Natural killer cell (primary cell): Measurements from ENCODE around the gene CDR2. TPM values are rescaled to one million over a fixed set of nuclear protein-coding genes. Genes with fewer than 3 reads are reported as not detected.

Source experiments
- ATAC-seq, 3 donors: fragments of 150-1000 bp in 2 of 3; fragments of 200-7000 bp in 1 of 3; cut with Tn5 transposase; 1 replicate in 1 of 3; 2 replicates in 2 of 3; pipeline ENCODE4 v1.10.0; 2021; ENCODE audit warnings: mild to moderate bottlenecking in 2 of 3, moderate library complexity in 2 of 3
- DNase-seq, 2 donors: peaks; one replicate each; pipeline versions ENCODE4 v3.0.0 to v3.0.0-alpha.2; 2013 to 2021; ENCODE audit warnings: mixed read lengths in 1 of 2
- H3K27ac ChIP-seq: one replicate; pipeline ENCODE4 v1.5.1; 2013; ENCODE audit warnings: mild to moderate bottlenecking, low read length
- H3K27me3 ChIP-seq: one replicate; pipeline ENCODE4 v1.6.1; 2013; ENCODE audit warnings: low read length; ENCODE audit not compliant: control insufficient read depth, insufficient read depth
- H3K36me3 ChIP-seq: one replicate; pipeline ENCODE4 v1.6.1; 2013; ENCODE audit warnings: low read length; ENCODE audit not compliant: control insufficient read depth, insufficient read depth
- H3K4me1 ChIP-seq: one replicate; pipeline ENCODE4 v1.6.1; 2013; ENCODE audit warnings: low read length; ENCODE audit not compliant: control insufficient read depth, insufficient read depth
- H3K4me3 ChIP-seq: one replicate; pipeline ENCODE4 v1.5.1; 2013; ENCODE audit warnings: low read length
- H3K9me3 ChIP-seq: one replicate; pipeline ENCODE4 v1.6.1; 2013; ENCODE audit warnings: low read length; ENCODE audit not compliant: control insufficient read depth, insufficient read depth
- H3K27ac Mint-ChIP-seq, 2 donors: one replicate each; pipeline ENCODE4 v1.8.0; 2022; ENCODE audit warnings: mild to moderate bottlenecking in 2 of 2, mixed read lengths in 2 of 2, moderate library complexity in 1 of 2
- H3K27me3 Mint-ChIP-seq, 2 donors: one replicate each; pipeline ENCODE4 v1.8.0; 2022; ENCODE audit warnings: low read depth in 2 of 2, mixed read lengths in 2 of 2
- H3K36me3 Mint-ChIP-seq: one replicate; pipeline ENCODE4 v1.8.0; 2022; ENCODE audit warnings: mixed read lengths
- H3K4me1 Mint-ChIP-seq, 2 donors: one replicate each; pipeline ENCODE4 v1.8.0; 2022; ENCODE audit warnings: mixed read lengths in 2 of 2
- H3K4me3 Mint-ChIP-seq: one replicate; pipeline ENCODE4 v1.8.0; 2022; ENCODE audit warnings: mild to moderate bottlenecking, moderate library complexity, mixed read lengths
- H3K9me3 Mint-ChIP-seq, 2 donors: one replicate each; pipeline ENCODE4 v1.8.0; 2022; ENCODE audit warnings: mixed read lengths in 2 of 2
- WGBS: methylation state at CpG from one replicate; pipeline ENCODE4 v1.1.7; 2013; ENCODE audit warnings: missing lambda C conversion rate; ENCODE audit not compliant: insufficient coverage; 5-methylcytosine and 5-hydroxymethylcytosine counted together
- intact Hi-C: fragments of 100-400 bp; cut with micrococcal nuclease; formaldehyde crosslinking; loops from one replicate; pipeline ENCODE4 v1.14.2; 2022
- total RNA-seq, 4 donors: library from RNA; stranded (reverse); fragments of 120-200 nt in 1 of 4; gene quantifications; one replicate each; pipeline versions ENCODE4 v1.2.3 to v1.2.4, GENCODE V29; 2013 to 2022
- TF ChIP-seq, protein P1 (sequence below): fragments of 200-600 bp; IDR thresholded peaks from one replicate; pipeline ENCODE4 v1.8.0; 2022; ENCODE audit warnings: antibody characterized with exemption

The CDR2 gene
- total RNA-seq, 3 donors from 2014 or later (not counting 1 experiment from before 2014, with no cell fraction given): 11.2 to 24.3 (median 19.4) TPM

DNA sequence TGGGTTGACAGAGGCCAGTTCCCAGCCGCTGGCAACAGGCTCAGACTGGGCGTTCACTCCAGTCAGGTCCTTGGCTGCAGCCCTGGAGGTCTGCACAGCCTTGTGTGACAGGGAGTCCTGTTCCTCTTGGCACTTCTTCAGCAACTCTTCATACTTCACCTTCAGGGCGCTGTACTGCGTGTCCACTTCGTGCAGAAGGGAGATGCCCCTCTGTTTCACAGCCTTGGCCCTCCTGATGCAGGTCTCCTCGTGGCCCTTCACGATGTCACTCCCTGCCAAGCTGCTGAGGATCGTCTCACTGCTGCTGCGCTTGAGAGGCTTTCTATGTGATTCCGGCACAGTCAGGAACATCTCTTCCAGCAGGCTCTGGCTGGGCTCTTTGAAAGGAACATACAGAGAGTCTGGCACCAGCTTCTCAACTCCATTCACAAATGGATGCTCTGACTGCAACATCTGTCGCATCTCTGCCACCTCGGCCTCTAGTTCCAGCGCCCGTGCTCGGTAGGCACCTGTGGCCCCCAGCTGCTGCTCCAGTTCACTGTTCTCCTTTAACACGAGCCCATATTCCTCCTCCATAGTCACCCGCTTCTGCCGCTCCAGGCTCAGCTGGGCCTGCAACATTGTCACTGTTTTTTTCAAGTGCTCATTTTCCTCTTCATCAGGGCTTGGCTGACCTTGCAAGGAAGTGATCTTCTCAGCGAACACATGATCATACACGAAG is 27.2 kb downstream of the CDR2 start:
- Mint-ChIP-seq H3K4me3 (no peak overlapping the region), H3K36me3 (no peaks in the 10 kb centered on the region), H3K9me3 (no peaks in the 10 kb centered on the region), H3K4me1 (no peaks in the 10 kb centered on the region), H3K27me3 (no peaks in the 10 kb centered on the region), H3K27ac (no peak overlapping the region)
- no peak overlapping the region for H3K4me3 ChIP-seq
- TF ChIP-seq, protein P1, sequence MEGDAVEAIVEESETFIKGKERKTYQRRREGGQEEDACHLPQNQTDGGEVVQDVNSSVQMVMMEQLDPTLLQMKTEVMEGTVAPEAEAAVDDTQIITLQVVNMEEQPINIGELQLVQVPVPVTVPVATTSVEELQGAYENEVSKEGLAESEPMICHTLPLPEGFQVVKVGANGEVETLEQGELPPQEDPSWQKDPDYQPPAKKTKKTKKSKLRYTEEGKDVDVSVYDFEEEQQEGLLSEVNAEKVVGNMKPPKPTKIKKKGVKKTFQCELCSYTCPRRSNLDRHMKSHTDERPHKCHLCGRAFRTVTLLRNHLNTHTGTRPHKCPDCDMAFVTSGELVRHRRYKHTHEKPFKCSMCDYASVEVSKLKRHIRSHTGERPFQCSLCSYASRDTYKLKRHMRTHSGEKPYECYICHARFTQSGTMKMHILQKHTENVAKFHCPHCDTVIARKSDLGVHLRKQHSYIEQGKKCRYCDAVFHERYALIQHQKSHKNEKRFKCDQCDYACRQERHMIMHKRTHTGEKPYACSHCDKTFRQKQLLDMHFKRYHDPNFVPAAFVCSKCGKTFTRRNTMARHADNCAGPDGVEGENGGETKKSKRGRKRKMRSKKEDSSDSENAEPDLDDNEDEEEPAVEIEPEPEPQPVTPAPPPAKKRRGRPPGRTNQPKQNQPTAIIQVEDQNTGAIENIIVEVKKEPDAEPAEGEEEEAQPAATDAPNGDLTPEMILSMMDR: no peak
- DNase-seq (no peak), ATAC-seq (no peak)
- H3K27me3 ChIP-seq: no peaks in the 10 kb centered on the region
- no peaks in the 10 kb centered on the region for H3K4me1 ChIP-seq
- H3K27ac ChIP-seq: no peak overlapping the region
- intact Hi-C loops: no loop called here
- no peaks in the 10 kb centered on the region for H3K9me3 ChIP-seq
- 97% methylated on average over 20 of the region's 20 CpGs for WGBS
- peaks cover 26% of the 10 kb centered on the region for H3K36me3 ChIP-seq

DNA sequence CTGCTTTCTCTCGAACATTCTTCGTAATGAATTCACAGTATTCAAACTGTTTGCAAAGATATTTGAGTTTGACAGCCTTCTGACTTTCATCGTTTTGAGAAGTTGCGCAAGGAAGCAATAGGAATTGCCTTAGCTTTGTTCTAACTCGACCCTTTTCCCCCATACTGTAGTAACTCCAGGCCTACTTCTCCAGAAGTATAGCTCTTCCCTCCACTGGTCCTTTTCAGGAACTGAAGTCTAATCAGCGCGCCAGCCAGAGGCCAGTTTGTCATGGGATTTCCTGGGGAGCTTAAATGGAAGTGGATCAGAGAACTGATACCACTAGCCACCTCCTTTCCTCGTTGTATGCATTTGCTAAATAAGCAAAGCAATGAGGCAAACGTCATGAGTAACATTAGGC is 27.9 kb downstream of the CDR2 start:
- ATAC-seq (no peak), DNase-seq (no peak)
- Histone ChIP-seq H3K27ac (no peak overlapping the region), H3K4me3 (no peak overlapping the region), H3K4me1 (no peaks in the 10 kb centered on the region), H3K27me3 (no peaks in the 10 kb centered on the region), H3K36me3 (peaks cover 26% of the 10 kb centered on the region), H3K9me3 (no peaks in the 10 kb centered on the region)
- Mint-ChIP-seq H3K27ac (no peak overlapping the region), H3K9me3 (no peaks in the 10 kb centered on the region), H3K36me3 (no peaks in the 10 kb centered on the region), H3K4me3 (no peak overlapping the region), H3K4me1 (no peaks in the 10 kb centered on the region), H3K27me3 (no peaks in the 10 kb centered on the region)
- TF ChIP-seq, protein P1: no peak
- intact Hi-C loops: no loop called here
- 75% methylated on average over 7 of the region's 9 CpGs for WGBS

DNA sequence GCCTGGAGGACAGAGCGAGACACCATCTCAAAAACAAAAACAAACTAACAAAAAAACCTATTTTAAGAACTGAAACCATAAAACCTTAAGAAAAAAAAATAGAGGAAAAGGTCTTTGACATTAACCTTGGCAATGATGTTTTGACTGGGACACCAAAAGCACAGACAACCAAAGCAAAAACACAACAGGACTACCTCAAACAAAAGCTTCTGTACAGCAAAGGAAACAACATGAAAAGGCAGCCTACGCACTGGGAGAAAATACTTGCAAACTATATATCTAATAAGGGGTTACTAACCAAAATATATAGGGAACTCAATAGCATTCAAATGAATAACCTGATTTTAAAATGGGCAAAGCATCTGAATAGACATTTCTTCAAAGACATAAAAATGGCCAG is 32.3 kb downstream of the CDR2 start:
- no peak for DNase-seq
- Mint-ChIP-seq H3K4me3 (no peak overlapping the region), H3K9me3 (peaks cover 3 to 16% of the 10 kb centered on the region in 2 donors), H3K27me3 (no peaks in the 10 kb centered on the region), H3K27ac (no peak overlapping the region), H3K36me3 (peaks cover 23% of the 10 kb centered on the region), H3K4me1 (no peaks in the 10 kb centered on the region)
- Histone ChIP-seq H3K4me1 (no peaks in the 10 kb centered on the region), H3K36me3 (peaks cover 7% of the 10 kb centered on the region), H3K4me3 (no peak overlapping the region), H3K27ac (no peak overlapping the region), H3K9me3 (no peaks in the 10 kb centered on the region), H3K27me3 (no peaks in the 10 kb centered on the region)
- intact Hi-C loops: no loop called here
- TF ChIP-seq, protein P1: no peak
- ATAC-seq: no peak
- no CpG with 5 or more reads among the region's 2 CpGs for WGBS

DNA sequence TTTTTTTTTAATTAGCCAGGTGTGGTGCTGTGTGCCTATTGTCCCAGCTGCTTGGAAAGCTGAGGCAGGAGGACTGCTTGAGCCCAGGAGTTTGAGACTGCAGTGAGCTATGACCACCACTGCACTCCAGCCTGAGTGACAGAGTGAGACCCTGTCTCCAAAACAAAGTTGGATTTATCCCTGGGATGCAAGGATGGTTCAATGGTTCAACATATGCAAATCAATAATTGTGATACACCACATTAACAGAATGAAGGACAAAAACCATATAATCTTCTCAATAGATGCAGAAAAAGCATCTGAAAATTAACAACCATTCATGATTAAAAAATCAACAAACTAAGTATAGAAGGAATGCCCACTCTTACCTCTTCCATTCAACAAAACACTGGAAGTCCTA is 33.5 kb downstream of the CDR2 start:
- no peaks in the 10 kb centered on the region for H3K4me1 Mint-ChIP-seq
- H3K27me3 Mint-ChIP-seq: no peaks in the 10 kb centered on the region
- Histone ChIP-seq H3K27ac (no peak overlapping the region), H3K27me3 (no peaks in the 10 kb centered on the region), H3K36me3 (peaks cover 4% of the 10 kb centered on the region), H3K9me3 (peaks cover 4% of the 10 kb centered on the region), H3K4me3 (no peak overlapping the region), H3K4me1 (no peaks in the 10 kb centered on the region)
- H3K9me3 Mint-ChIP-seq: peaks cover 8 to 22% of the 10 kb centered on the region in 2 donors
- H3K27ac Mint-ChIP-seq: no peak overlapping the region
- peaks cover 34% of the 10 kb centered on the region for H3K36me3 Mint-ChIP-seq
- intact Hi-C loops: no loop called here
- ATAC-seq (no peak), DNase-seq (no peak)
- no peak overlapping the region for H3K4me3 Mint-ChIP-seq
- TF ChIP-seq, protein P1: no peak
